ENCODE data around the gene PIK3CB.
"Not testable (repeated sequence)": the region's sequence is repeated elsewhere in the genome, so short reads cannot be mapped to it uniquely, and the experiment has no call there.

PIK3CB gene

DNA sequence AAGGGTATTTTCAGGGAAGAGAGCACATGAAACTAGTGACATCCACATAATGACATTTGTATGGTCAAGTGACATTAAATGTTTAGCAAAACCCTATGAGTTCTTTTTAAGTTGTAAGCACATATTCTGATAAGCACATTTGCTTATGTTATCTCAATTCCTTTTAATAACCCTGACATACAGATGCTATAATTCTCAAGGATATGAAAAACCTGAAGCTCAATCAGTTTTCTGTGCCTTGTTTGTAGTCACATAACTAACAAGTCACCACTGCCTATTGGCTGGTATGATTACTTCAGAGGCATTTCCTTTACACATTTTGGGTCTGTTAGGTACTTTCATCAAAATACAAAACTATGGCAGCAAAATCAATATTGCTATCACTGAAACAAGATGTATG is 152.1 kb downstream of the PIK3CB start:
- TF ChIP-seq, protein P1, sequence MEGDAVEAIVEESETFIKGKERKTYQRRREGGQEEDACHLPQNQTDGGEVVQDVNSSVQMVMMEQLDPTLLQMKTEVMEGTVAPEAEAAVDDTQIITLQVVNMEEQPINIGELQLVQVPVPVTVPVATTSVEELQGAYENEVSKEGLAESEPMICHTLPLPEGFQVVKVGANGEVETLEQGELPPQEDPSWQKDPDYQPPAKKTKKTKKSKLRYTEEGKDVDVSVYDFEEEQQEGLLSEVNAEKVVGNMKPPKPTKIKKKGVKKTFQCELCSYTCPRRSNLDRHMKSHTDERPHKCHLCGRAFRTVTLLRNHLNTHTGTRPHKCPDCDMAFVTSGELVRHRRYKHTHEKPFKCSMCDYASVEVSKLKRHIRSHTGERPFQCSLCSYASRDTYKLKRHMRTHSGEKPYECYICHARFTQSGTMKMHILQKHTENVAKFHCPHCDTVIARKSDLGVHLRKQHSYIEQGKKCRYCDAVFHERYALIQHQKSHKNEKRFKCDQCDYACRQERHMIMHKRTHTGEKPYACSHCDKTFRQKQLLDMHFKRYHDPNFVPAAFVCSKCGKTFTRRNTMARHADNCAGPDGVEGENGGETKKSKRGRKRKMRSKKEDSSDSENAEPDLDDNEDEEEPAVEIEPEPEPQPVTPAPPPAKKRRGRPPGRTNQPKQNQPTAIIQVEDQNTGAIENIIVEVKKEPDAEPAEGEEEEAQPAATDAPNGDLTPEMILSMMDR (IDR thresholded peaks at IDR 0.05; ENCODE audit: low read length), result no peak
- TF ChIP-seq EZH2 (IDR thresholded peaks at IDR 0.05; ENCODE audit: borderline replicate concordance, low read length), result no peak

DNA sequence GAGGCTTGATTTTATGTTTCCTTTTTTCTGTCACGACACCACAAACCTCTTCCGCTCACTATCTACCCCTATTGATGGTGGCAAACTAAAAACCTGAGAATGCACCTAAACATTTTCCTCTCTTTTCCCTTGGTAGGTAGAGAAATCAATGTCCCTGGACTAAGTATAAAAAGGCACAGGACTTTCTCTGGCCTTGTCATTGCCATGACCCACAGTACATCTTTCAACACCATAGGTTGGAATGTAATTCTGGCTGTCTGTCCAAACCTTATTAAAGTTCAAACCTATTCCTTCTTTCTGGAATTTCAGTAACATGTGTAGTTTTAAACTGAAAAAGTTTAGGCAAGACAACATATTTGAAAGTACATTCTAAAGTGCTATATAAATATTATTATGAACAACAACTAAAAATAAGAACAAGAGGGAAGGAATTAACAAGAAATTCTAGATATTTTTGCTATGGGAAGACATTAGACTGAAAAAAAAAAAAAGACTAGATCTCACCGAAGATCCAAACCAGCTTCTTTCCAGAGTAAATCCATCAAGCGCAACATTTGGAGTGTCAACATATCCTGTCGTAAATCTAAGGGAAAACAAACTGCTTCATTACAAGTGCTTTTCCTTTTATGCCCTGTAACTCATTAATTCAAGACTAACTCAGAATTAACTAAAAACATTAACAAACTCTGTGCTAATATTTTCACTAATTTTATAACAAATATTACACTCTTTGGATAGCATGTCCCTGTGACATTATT is 153.1 kb downstream of the PIK3CB start:
- Histone ChIP-seq H3F3A (ENCODE audit: insufficient read depth, low read length) (no peaks in the 10 kb centered on the region; the same call in 1 of the 2 replicates), H3K27me3 (ENCODE audit: insufficient read depth, low read length) (no peaks in the 10 kb centered on the region), H3K27ac (ENCODE audit: low read depth, low read length, poor library complexity, severe bottlenecking) (no peak overlapping the region), H3K4me1 (ENCODE audit: insufficient read depth, low read length, severe bottlenecking) (peaks cover 13% of the 10 kb centered on the region), H4K20me1 (ENCODE audit: insufficient read depth, low read length) (no peaks in the 10 kb centered on the region), H3K9me2 (ENCODE audit: low read depth, low read length) (no peaks in the 10 kb centered on the region), H3K9me3 (ENCODE audit: low read length) (peaks cover 2% of the 10 kb centered on the region), H3K36me3 (ENCODE audit: insufficient read depth, low read length) (peaks cover 18% of the 10 kb centered on the region), H3K9ac (ENCODE audit: low read length) (no peak overlapping the region), H3K79me2 (ENCODE audit: insufficient read depth, low read length) (no peaks in the 10 kb centered on the region), H3K4me3 (ENCODE audit: low read depth, low read length, poor library complexity, severe bottlenecking) (no peak overlapping the region), H2AFZ (ENCODE audit: low read length) (no peak overlapping the region), H3K4me2 (ENCODE audit: low read length) (no peak overlapping the region)
- TF ChIP-seq, protein P1 (IDR thresholded peaks at IDR 0.05; ENCODE audit: low read length), result no peak
- no peak for TF ChIP-seq EZH2 (IDR thresholded peaks at IDR 0.05; ENCODE audit: borderline replicate concordance, low read length)

More for the DNA sequence above, 152.1 kb downstream of the PIK3CB start:
- Histone ChIP-seq H3K27ac (ENCODE audit: low read depth, low read length, poor library complexity, severe bottlenecking) (no peak overlapping the region), H3K9ac (ENCODE audit: low read length) (no peak overlapping the region), H3K36me3 (ENCODE audit: insufficient read depth, low read length) (peaks cover 12% of the 10 kb centered on the region), H3F3A (ENCODE audit: insufficient read depth, low read length) (no peaks in the 10 kb centered on the region; the same call in 1 of the 2 replicates), H3K9me3 (ENCODE audit: low read length) (no peaks in the 10 kb centered on the region), H2AFZ (ENCODE audit: low read length) (no peak overlapping the region), H3K4me3 (ENCODE audit: low read depth, low read length, poor library complexity, severe bottlenecking) (no peak overlapping the region), H3K27me3 (ENCODE audit: insufficient read depth, low read length) (no peaks in the 10 kb centered on the region), H3K4me1 (ENCODE audit: insufficient read depth, low read length, severe bottlenecking) (peaks cover 23% of the 10 kb centered on the region), H4K20me1 (ENCODE audit: insufficient read depth, low read length) (no peaks in the 10 kb centered on the region), H3K4me2 (ENCODE audit: low read length) (no peak overlapping the region), H3K9me2 (ENCODE audit: low read depth, low read length) (no peaks in the 10 kb centered on the region), H3K79me2 (ENCODE audit: insufficient read depth, low read length) (no peaks in the 10 kb centered on the region)

DNA sequence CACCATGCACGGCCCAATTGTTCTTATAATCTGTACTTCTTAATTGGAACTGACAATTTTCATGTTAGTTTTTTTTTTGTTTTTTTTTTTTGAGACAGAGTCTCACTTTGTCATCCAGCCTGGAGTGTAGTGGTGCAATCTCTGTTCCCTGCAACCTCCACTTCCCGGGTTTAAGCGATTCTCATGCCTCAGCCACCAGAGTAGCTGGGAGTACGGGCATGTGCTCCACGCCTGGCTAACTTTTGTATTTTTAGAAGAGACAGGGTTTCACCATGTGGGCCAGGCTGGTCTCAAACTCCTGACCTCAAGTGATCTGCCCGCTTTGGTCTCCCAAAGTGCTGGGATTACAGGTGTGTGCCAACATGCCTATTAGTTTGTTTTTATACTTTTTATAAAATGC is 153.8 kb downstream of the PIK3CB start:
- H3F3A ChIP-seq (ENCODE audit: insufficient read depth, low read length); H3K4me1 ChIP-seq (ENCODE audit: insufficient read depth, low read length, severe bottlenecking); H2AFZ ChIP-seq (ENCODE audit: low read length); H3K9me3 ChIP-seq (ENCODE audit: low read length); H3K9me2 ChIP-seq (ENCODE audit: low read depth, low read length); H3K9ac ChIP-seq (ENCODE audit: low read length); H3K4me3 ChIP-seq (ENCODE audit: low read depth, low read length, poor library complexity, severe bottlenecking); H3K4me2 ChIP-seq (ENCODE audit: low read length); H3K79me2 ChIP-seq (ENCODE audit: insufficient read depth, low read length); H3K27me3 ChIP-seq (ENCODE audit: insufficient read depth, low read length); H4K20me1 ChIP-seq (ENCODE audit: insufficient read depth, low read length): not testable (repeated sequence)
- peaks cover 24% of the 10 kb centered on the region for H3K36me3 ChIP-seq (ENCODE audit: insufficient read depth, low read length)
- peak overlapping the region; percentile 6 for H3K27ac ChIP-seq (ENCODE audit: low read depth, low read length, poor library complexity, severe bottlenecking)

DNA sequence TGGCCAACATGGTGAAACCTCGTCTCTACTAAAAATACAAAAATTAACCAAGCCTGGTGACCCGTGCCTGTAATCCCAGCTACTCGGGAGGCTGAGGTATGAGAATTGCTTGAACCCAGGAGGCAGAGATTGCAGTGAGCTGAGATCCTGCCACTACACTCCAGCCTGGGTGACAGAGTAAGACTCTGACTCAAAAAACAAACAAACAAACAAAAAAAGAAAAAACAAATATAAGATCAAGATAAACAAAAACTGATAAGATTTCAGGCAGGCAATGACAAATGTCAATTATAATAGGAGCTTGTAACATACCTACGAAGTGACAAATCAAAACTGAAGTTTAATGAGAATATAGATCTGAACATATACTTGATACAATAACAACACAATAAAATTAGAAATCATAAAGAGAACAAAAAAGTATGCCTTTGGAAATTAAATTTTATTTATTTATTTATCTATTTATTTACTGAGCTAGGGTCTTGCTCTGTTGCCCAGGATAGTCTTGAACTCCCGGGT is 155.8 kb downstream of the PIK3CB start:
- peaks cover 14% of the 10 kb centered on the region for H3K9me3 ChIP-seq (ENCODE audit: low read length)
- H3K79me2 ChIP-seq (ENCODE audit: insufficient read depth, low read length), result no peaks in the 10 kb centered on the region
- H3K27ac ChIP-seq (ENCODE audit: low read depth, low read length, poor library complexity, severe bottlenecking), result no peak overlapping the region
- no peak overlapping the region for H2AFZ ChIP-seq (ENCODE audit: low read length)
- no peaks in the 10 kb centered on the region for H3K27me3 ChIP-seq (ENCODE audit: insufficient read depth, low read length)
- H3K36me3 ChIP-seq (ENCODE audit: insufficient read depth, low read length), result peaks cover 43% of the 10 kb centered on the region
- H3K4me1 ChIP-seq (ENCODE audit: insufficient read depth, low read length, severe bottlenecking), result peaks cover 9% of the 10 kb centered on the region
- no peak overlapping the region for H3K4me3 ChIP-seq (ENCODE audit: low read depth, low read length, poor library complexity, severe bottlenecking)
- TF ChIP-seq, protein P1 (IDR thresholded peaks at IDR 0.05; ENCODE audit: low read length), result no peak
- no peak for TF ChIP-seq EZH2 (IDR thresholded peaks at IDR 0.05; ENCODE audit: borderline replicate concordance, low read length)
- no peaks in the 10 kb centered on the region for H3K9me2 ChIP-seq (ENCODE audit: low read depth, low read length)
- H3F3A ChIP-seq (ENCODE audit: insufficient read depth, low read length), result no peaks in the 10 kb centered on the region
- H3K4me2 ChIP-seq (ENCODE audit: low read length), result no peak overlapping the region
- H4K20me1 ChIP-seq (ENCODE audit: insufficient read depth, low read length), result no peaks in the 10 kb centered on the region
- no peak overlapping the region for H3K9ac ChIP-seq (ENCODE audit: low read length)

Data from OCI-LY1 (cell line).